GM10266 (cell line): ENCODE results near the gene GDPD5.

Experiments
- DNase-seq: peaks from one replicate; pipeline ENCODE4 v3.0.0; 2012; ENCODE audit errors: extremely low spot score
- CTCF ChIP-seq: IDR thresholded peaks from 2 replicates; pipeline ENCODE4 v1.5.1; 2012; ENCODE audit warnings: mild to moderate bottlenecking, low read depth; ENCODE audit not compliant: control insufficient read depth, insufficient read depth; ENCODE audit errors: missing control alignments

Gene GDPD5

GRCh38 chr11:75556275-75556674 lies 30.5 kb upstream of the GDPD5 start:
- DNase-seq: no peak
- no peak for TF ChIP-seq CTCF

- no peak for TF ChIP-seq CTCF
- no peak for DNase-seq
Observed at GRCh38 chr11:75555079-75555811, 29.5 kb upstream of the GDPD5 start.

DNA sequence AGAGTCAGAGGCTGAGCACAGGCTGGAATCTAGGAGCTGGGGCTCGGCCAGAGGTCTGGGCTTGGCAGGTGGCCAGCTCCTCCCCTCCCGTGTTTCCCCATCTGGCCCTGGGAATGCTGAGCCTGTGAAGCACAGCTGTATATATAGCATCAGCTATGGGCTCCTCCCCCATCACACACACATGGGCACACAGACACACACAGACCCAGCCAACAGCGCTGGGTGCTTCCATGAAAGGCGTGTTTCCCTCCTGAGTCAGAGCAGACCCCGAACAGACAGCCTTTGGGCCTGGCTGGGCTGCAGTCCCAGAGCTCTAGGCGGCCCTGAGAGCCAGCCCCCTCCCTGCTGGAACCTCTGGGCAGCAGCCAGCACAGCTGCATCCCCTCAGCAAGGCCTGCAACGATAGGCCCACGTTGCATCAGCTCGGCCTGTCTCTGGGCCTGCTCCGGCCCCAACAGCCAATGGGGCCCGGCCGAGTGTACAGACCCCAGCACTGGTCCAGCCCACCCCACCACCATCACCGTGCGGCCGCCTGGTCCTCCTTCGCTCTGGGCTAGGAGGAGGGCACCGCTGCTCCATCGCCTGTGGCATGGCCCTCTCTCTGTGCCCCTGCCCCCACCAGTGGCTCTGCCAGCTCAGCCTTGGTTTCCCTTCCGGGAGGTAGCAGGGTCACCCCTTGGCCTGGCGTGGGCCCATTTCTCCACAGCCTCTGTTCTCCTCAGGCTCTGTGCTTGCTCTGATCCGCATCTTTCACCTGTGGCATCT lies 28.7 kb upstream of the GDPD5 start:
- no peak for TF ChIP-seq CTCF
- no peak for DNase-seq

DNA sequence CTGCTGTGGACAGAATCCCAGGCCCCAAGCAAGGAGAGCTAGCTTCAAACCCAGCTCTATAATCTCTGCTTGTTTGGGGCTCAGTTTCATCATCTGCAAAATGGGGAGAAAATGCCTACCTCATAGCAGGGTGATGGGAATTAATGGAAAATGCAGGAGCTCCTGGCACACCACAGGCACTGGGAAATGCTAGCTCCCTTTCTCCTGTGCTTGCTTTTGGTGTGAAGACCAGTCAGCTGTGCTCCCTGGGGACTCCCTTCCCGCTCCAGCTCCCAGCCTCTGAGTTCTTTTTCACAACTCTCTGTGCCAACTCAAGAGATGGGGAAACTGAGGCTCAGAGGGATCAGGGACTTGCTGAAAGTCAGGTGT lies 28.1 kb upstream of the GDPD5 start:
- no peak for DNase-seq

DNA sequence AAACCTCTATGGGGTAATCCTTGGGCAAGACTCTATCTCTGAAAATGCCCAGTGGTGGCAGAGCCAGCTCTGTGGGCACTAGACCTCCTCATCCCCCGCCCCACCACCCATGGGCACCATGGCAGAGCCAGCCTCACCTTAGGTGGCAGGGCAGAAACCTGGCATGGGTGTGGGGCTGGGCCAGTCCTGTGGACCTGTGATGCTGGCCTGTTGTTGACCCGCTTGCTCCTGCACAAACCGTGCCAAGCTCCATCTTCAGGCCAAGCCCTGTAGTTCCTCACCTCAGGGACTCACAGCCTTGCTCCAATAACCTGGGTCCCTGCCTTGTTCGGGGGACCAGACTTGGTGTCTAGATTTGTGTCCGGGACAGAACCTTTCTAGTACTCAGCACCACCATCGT lies 27.4 kb upstream of the GDPD5 start:
- TF ChIP-seq CTCF: no peak
- DNase-seq: no peak

More for the DNA sequence above, 28.1 kb upstream of the GDPD5 start:
- no peak for TF ChIP-seq CTCF

DNA sequence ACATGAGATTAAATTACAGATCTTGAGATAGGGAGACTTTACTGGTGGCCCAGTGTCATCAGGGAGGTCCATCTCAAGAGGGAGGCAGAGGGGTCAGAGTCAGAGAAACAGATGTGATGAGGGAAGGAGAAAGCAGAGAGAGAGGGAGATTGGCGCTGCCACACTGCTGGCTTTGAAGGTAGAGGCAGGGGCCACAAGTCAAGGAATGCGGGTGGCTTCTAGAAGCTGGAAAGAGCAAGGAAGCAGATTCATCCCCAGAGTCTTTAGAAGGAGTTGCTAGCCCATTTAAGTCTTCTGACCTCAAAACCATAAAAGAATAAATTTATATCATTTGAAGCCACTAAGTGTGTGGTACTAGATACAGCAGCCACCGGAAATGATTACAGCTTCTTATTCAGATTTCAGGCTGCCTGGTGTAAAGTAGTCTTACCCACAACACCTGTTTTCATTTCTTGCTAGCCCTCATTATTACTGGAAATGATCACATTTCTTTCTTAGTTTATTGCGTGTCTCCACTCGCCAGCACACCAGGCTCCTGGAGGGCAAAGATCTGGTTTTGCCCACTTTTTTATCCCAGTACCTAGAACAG lies 23.7 kb upstream of the GDPD5 start:
- DNase-seq: no peak
- TF ChIP-seq CTCF: no peak
